GM21367 (cell line): ENCODE results near the gene ACTL6A.
"Not testable (repeated sequence)": the region's sequence is repeated elsewhere in the genome, so short reads cannot be mapped to it uniquely, and the experiment has no call there.

ENCODE experiments used
- ATAC-seq: cut with Tn5 transposase; IDR thresholded peaks from one replicate; pipeline ENCODE4 v1.9.1; 2021; ENCODE audit not compliant: unreplicated experiment

The ACTL6A gene

GRCh38 chr3:179562591-179563270 lies at the start of gene ACTL6A:
Gene ACTL6A, plus strand, starts transcription at chr3:179562926. Its CDS starts 167 bp downstream, at chr3:179563093.
- ATAC-seq: peak; percentile 93

- ATAC-seq: no peak
Measured at GRCh38 chr3:179513862-179514261, 48.9 kb upstream of the ACTL6A start.

- ATAC-seq: not testable (repeated sequence)
Measured at GRCh38 chr3:179516461-179517251, 46.1 kb upstream of the ACTL6A start.

- ATAC-seq: no peak
Measured at GRCh38 chr3:179526482-179526881, 36.2 kb upstream of the ACTL6A start.

GRCh38 chr3:179526989-179527391 lies 35.7 kb upstream of the ACTL6A start:
- ATAC-seq: no peak

GRCh38 chr3:179528772-179529171 lies 34.0 kb upstream of the ACTL6A start:
- no peak for ATAC-seq

- ATAC-seq: no peak
Measured at GRCh38 chr3:179531576-179531975, 31.1 kb upstream of the ACTL6A start.

GRCh38 chr3:179533274-179533673 lies 29.5 kb upstream of the ACTL6A start:
- no peak for ATAC-seq

- no peak for ATAC-seq
Measured at GRCh38 chr3:179536256-179536655, 26.5 kb upstream of the ACTL6A start.

- ATAC-seq: no peak
Measured at GRCh38 chr3:179541094-179541493, 21.6 kb upstream of the ACTL6A start.

- no peak for ATAC-seq
Measured at GRCh38 chr3:179541596-179541995, 21.1 kb upstream of the ACTL6A start.

- no peak for ATAC-seq
Measured at GRCh38 chr3:179542375-179542774, 20.4 kb upstream of the ACTL6A start.

GRCh38 chr3:179544981-179545645 lies 17.6 kb upstream of the ACTL6A start:
- no peak for ATAC-seq

- ATAC-seq: no peak
Measured at GRCh38 chr3:179546814-179547241, 15.9 kb upstream of the ACTL6A start.

GRCh38 chr3:179551349-179552105 lies 11.2 kb upstream of the ACTL6A start:
- no peak for ATAC-seq

- no peak for ATAC-seq
Measured at GRCh38 chr3:179558742-179559364, 3.9 kb upstream of the ACTL6A start.

- ATAC-seq: no peak
Measured at GRCh38 chr3:179560791-179561190, 1.9 kb upstream of the ACTL6A start.

- peak; percentile 46 for ATAC-seq
Measured at GRCh38 chr3:179563271-179563783, 601 bp downstream of the ACTL6A start.

GRCh38 chr3:179565496-179565895 lies 2.8 kb downstream of the ACTL6A start:
- ATAC-seq: no peak

- no peak for ATAC-seq
Measured at GRCh38 chr3:179580992-179581391, 18.3 kb downstream of the ACTL6A start.
